B cell (primary cell): ENCODE data around the gene PRSS38. TPM values are rescaled to one million over a fixed set of nuclear protein-coding genes. Genes with fewer than 3 reads are reported as not detected.

Source experiments
- ATAC-seq: fragments of 200-7000 bp; cut with Tn5 transposase; one replicate; pipeline ENCODE4 v1.10.0; 2021; ENCODE audit warnings: low read depth, mild to moderate bottlenecking, moderate number of reproducible peaks, moderate library complexity
- CTCF ChIA-PET: fragments of 350-600 bp; sonication (Branson Sonifier 250); formaldehyde crosslinking; loops from one replicate; lab custom pipeline; 2021; ENCODE audit warnings: antibody characterized with exemption, inconsistent platforms; lab: Charles Lee
- POLR2A ChIA-PET: fragments of 350-600 bp; sonication (Branson Sonifier 250); formaldehyde crosslinking; loops from one replicate; lab custom pipeline; 2021; ENCODE audit warnings: antibody characterized with exemption; lab: Charles Lee
- DNase-seq: peaks from one replicate; pipeline ENCODE4 v3.0.0; 2013
- H2AFZ ChIP-seq: 2 replicates; pipeline ENCODE4 v1.6.1; 2012; ENCODE audit warnings: mild to moderate bottlenecking, low read depth, low read length; ENCODE audit not compliant: insufficient read depth, poor library complexity, severe bottlenecking
- H3K27ac ChIP-seq, 2 donors: 1 replicate in 1 of 2; 2 replicates in 1 of 2; pipeline ENCODE4 v1.5.1; 2012 to 2013; ENCODE audit warnings: low read length in 2 of 2, mild to moderate bottlenecking in 2 of 2, moderate library complexity in 1 of 2
- H3K27me3 ChIP-seq, 4 experiments: fragments of 200-600 bp in 1 of 4; sonication (generic) in 1 of 4; replicated peaks in 1 of 4; 1 replicate in 2 of 4; 2 replicates in 2 of 4; pipeline versions ENCODE4 v1.6.1 to v1.7.0; 2013 to 2016; ENCODE audit warnings: low read length in 3 of 4, mild to moderate bottlenecking in 2 of 4, mixed read lengths in 1 of 4, moderate library complexity in 1 of 4; ENCODE audit not compliant: insufficient read depth in 4 of 4, control insufficient read depth in 3 of 4; ENCODE audit errors: control extremely low read depth in 1 of 4
- H3K36me3 ChIP-seq, 2 experiments: replicated peaks in 1 of 2; 1 replicate in 1 of 2; 2 replicates in 1 of 2; pipeline versions ENCODE4 v1.6.1 to v1.7.1; 2013; ENCODE audit warnings: low read length in 1 of 2; ENCODE audit not compliant: insufficient read depth in 2 of 2, control insufficient read depth in 1 of 2; ENCODE audit errors: control extremely low read depth in 1 of 2, extremely low read depth in 1 of 2
- H3K4me1 ChIP-seq, 2 donors: fragments of 200-600 bp in 1 of 2; sonication (generic) in 1 of 2; 1 replicate in 1 of 2; 2 replicates in 1 of 2; pipeline versions ENCODE4 v1.5.1 to v1.6.1; 2013 to 2017; ENCODE audit warnings: low read length in 2 of 2; ENCODE audit not compliant: control insufficient read depth in 2 of 2, insufficient read depth in 2 of 2
- H3K4me2 ChIP-seq: replicated peaks from 2 replicates; pipeline ENCODE3; 2012; ENCODE audit warnings: mild to moderate bottlenecking, low read depth, low read length; ENCODE audit not compliant: poor library complexity, severe bottlenecking
- H3K4me3 ChIP-seq, 5 experiments: fragments of 200-600 bp in 1 of 5; sonication (generic) in 1 of 5; 1 replicate in 3 of 5; 2 replicates in 2 of 5; pipeline versions ENCODE4 v1.5.1 to v1.7.0; 2011 to 2016; ENCODE audit warnings: low read length in 4 of 5, mild to moderate bottlenecking in 4 of 5, low read depth in 2 of 5, control low read depth in 1 of 5, moderate library complexity in 1 of 5; ENCODE audit not compliant: insufficient read depth in 1 of 5; ENCODE audit errors: control extremely low read depth in 1 of 5, extremely low read depth in 1 of 5
- H3K79me2 ChIP-seq: fragments of 200-600 bp; sonication (generic); one replicate; pipeline ENCODE4 v1.6.0; 2016; ENCODE audit warnings: low read length; ENCODE audit not compliant: control insufficient read depth, insufficient read depth
- H3K9ac ChIP-seq: fragments of 200-600 bp; sonication (generic); 2 replicates; pipeline ENCODE4 v1.6.1; 2017; ENCODE audit warnings: mild to moderate bottlenecking, low read length, moderate library complexity
- H3K9me3 ChIP-seq, 3 donors: one replicate each; pipeline versions ENCODE4 v1.6.1 to v1.7.1; 2013; ENCODE audit warnings: low read length in 2 of 3; ENCODE audit not compliant: control insufficient read depth in 2 of 3, insufficient read depth in 1 of 3; ENCODE audit errors: control extremely low read depth in 1 of 3
- H4K20me1 ChIP-seq: 2 replicates; pipeline ENCODE4 v1.6.0; 2012; ENCODE audit warnings: mild to moderate bottlenecking, low read length; ENCODE audit not compliant: insufficient read depth, control insufficient read depth, poor library complexity, severe bottlenecking
- H3K27ac Mint-ChIP-seq: one replicate; pipeline ENCODE4 v1.8.0; 2021; ENCODE audit warnings: mixed read lengths
- H3K27me3 Mint-ChIP-seq: one replicate; pipeline ENCODE4 v1.8.0; 2021; ENCODE audit warnings: mixed read lengths
- H3K4me1 Mint-ChIP-seq: one replicate; pipeline ENCODE4 v1.8.0; 2021; ENCODE audit warnings: mixed read lengths
- H3K4me3 Mint-ChIP-seq: one replicate; pipeline ENCODE4 v1.8.0; 2021; ENCODE audit warnings: mixed read lengths
- H3K9me3 Mint-ChIP-seq: one replicate; pipeline ENCODE4 v1.8.0; 2022; ENCODE audit warnings: mixed read lengths; ENCODE audit not compliant: insufficient read depth
- CTCF ChIP-seq: fragments of 200-600 bp; IDR thresholded peaks from one replicate; pipeline ENCODE4 v1.8.0; 2022; ENCODE audit warnings: antibody characterized with exemption, mild to moderate bottlenecking
- EZH2 ChIP-seq: IDR thresholded peaks from 2 replicates; pipeline ENCODE4 v1.6.1; 2012; ENCODE audit warnings: borderline replicate concordance, low read depth, mild to moderate bottlenecking, moderate library complexity, low read length; ENCODE audit not compliant: insufficient read depth, poor library complexity, severe bottlenecking
- WGBS: methylation state at CpG from one replicate; pipeline ENCODE4 v1.1.5; 2013; ENCODE audit warnings: missing lambda C conversion rate; ENCODE audit not compliant: insufficient coverage; 5-methylcytosine and 5-hydroxymethylcytosine counted together
- intact Hi-C: fragments of 100-400 bp; cut with micrococcal nuclease; formaldehyde crosslinking; loops from one replicate; pipeline ENCODE4 v1.10.0; 2022
- polyA plus RNA-seq: library from polyadenylated mRNA; depleted of rRNA; stranded (reverse); fragments of >200 nt; gene quantifications from 2 replicates; pipeline ENCODE4 v1.2.3, GENCODE V29; 2012
- total RNA-seq, 2 donors: library from RNA; stranded (reverse); fragments of 120-200 nt in 1 of 2; gene quantifications; 1 replicate in 1 of 2; 2 replicates in 1 of 2; pipeline versions ENCODE4 v1.2.3 to v1.2.4, GENCODE V29; 2013 to 2022

The PRSS38 gene
- total and polyA plus RNA-seq, 2 donors (not counting 1 experiment from before 2014, with no cell fraction given): not detected

GRCh38 chr1:227824204-227824603 lies 8.7 kb downstream of the PRSS38 start:
- no peak overlapping the region for H3K4me2 ChIP-seq
- no peaks in the 10 kb centered on the region for H3K36me3 ChIP-seq
- Mint-ChIP-seq H3K27ac (no peak overlapping the region), H3K9me3 (peaks cover 18% of the 10 kb centered on the region), H3K27me3 (peaks cover 36% of the 10 kb centered on the region), H3K4me1 (no peaks in the 10 kb centered on the region), H3K4me3 (no peak overlapping the region)
- H4K20me1 ChIP-seq: no peaks in the 10 kb centered on the region
- TF ChIP-seq CTCF: no peak
- TF ChIP-seq EZH2: no peak
- no peaks in the 10 kb centered on the region for H3K79me2 ChIP-seq
- ATAC-seq (no peak), DNase-seq (no peak)
- peaks cover 0 to 19% (median 12%) of the 10 kb centered on the region in 3 donors for H3K9me3 ChIP-seq
- CTCF ChIA-PET: no interaction called here
- POLR2A ChIA-PET: no interaction called here
- WGBS: no CpG with 5 or more reads among the region's 2 CpGs
- H3K27me3 ChIP-seq: peaks cover 0 to 7% (median 0%) of the 10 kb centered on the region in 4 experiments
- H3K4me3 ChIP-seq: no peak overlapping the region
- H3K9ac ChIP-seq: no peak overlapping the region
- H3K27ac ChIP-seq: no peak overlapping the region
- H3K4me1 ChIP-seq: no peaks in the 10 kb centered on the region
- no peak overlapping the region for H2AFZ ChIP-seq
- intact Hi-C loops: no loop called here

- Histone ChIP-seq H2AFZ (no peak overlapping the region), H3K4me1 (no peaks in the 10 kb centered on the region), H3K4me3 (no peak overlapping the region), H3K79me2 (no peaks in the 10 kb centered on the region), H3K27ac (no peak overlapping the region), H3K27me3 (peaks cover 0 to 5% (median 0%) of the 10 kb centered on the region in 4 experiments), H3K9me3 (peaks cover 0 to 12% (median 9%) of the 10 kb centered on the region in 3 donors), H3K4me2 (no peak overlapping the region), H3K9ac (no peak overlapping the region), H4K20me1 (no peaks in the 10 kb centered on the region), H3K36me3 (no peaks in the 10 kb centered on the region)
- Mint-ChIP-seq H3K4me1 (no peaks in the 10 kb centered on the region), H3K27me3 (peaks cover 50% of the 10 kb centered on the region), H3K27ac (no peak overlapping the region), H3K4me3 (no peak overlapping the region), H3K9me3 (peaks cover 5% of the 10 kb centered on the region)
- DNase-seq (no peak), ATAC-seq (no peak)
- WGBS: 74% methylated on average over 3 of the region's 3 CpGs
- POLR2A ChIA-PET: no interaction called here
- intact Hi-C loops: no loop called here
- CTCF ChIA-PET: no interaction called here
- no peak for TF ChIP-seq EZH2
- no peak for TF ChIP-seq CTCF
Observed at GRCh38 chr1:227828786-227829185, 13.3 kb downstream of the PRSS38 start.
